ENCODE results near the gene GRIK4. TPM values are rescaled to one million over a fixed set of nuclear protein-coding genes. Genes with fewer than 3 reads are reported as not detected.

The GRIK4 gene
- total and polyA plus RNA-seq, 2 donors (not counting 3 experiments of a cell fraction or from before 2014, with no cell fraction given) = 0.81 to 1.6 TPM

DNA sequence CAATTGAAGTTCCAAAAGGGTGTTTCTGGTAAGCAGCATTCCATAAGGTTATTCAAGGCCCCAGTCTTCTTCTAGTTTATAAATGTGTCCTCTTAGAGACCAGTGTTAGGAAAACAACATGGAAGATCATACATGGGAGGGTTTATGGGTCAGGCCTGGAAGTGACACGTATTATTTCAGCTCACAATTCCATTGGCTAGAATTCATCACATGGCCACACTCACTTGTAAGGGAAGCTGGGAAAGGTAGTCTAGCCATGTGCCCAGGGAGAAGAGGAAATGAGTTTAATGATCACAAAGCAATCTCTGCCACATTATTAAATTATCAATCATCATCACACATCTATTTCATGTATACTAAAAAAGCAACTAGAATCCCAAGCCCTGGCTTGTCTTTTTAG lies 330.6 kb downstream of the GRIK4 start:
- POLR2A ChIA-PET = no interaction called here
- Histone ChIP-seq H3K9me1 (replicated peaks; ENCODE audit: control insufficient read depth, extremely low read depth, insufficient read depth, low read length) (no peaks in the 10 kb centered on the region), H3K9ac (replicated peaks; ENCODE audit: extremely low read depth, insufficient read depth, low read length) (no peak overlapping the region), H3K9me3 (replicated peaks; ENCODE audit: control insufficient read depth, insufficient read depth, low read length) (no peaks in the 10 kb centered on the region), H3K79me2 (ENCODE audit: control insufficient read depth, insufficient read depth, low read length) (no peaks in the 10 kb centered on the region), H3K4me1 (ENCODE audit: control insufficient read depth, extremely low read depth, insufficient read depth, low read length) (no peaks in the 10 kb centered on the region), H3K36me3 (ENCODE audit: control insufficient read depth in 2 of 2, extremely low read depth in 1 of 2, insufficient read depth in 2 of 2, low read length in 2 of 2) (no peaks in the 10 kb centered on the region), H4K20me1 (replicated peaks; ENCODE audit: control insufficient read depth, extremely low read depth, insufficient read depth, low read length) (no peaks in the 10 kb centered on the region), H3K27ac (ENCODE audit: insufficient read depth, low read depth, low read length) (no peak overlapping the region), H3K4me2 (ENCODE audit: insufficient read depth, low read length) (no peak overlapping the region), H2AFZ (ENCODE audit: low read depth, low read length) (no peak overlapping the region), H3K4me3 (replicated peaks in 1 of 3; ENCODE audit: insufficient read depth in 1 of 3, low read depth in 1 of 3, low read length in 3 of 3) (no peak overlapping the region), H3K27me3 (ENCODE audit: control insufficient read depth in 2 of 2, insufficient read depth in 2 of 2, low read length in 2 of 2) (peaks cover 0 to 3% of the 10 kb centered on the region in 2 experiments)
- no peak for DNase-seq (ENCODE audit: low read depth, low spot score)
- FAIRE-seq = no peak
- dilution Hi-C loops (cut with MboI; ENCODE audit: extremely low pct_ligation_motif_present, low sequenced_read_pairs) = no loop called here
- intact Hi-C loops (cut with micrococcal nuclease) = no loop called here
- no TSS peak for BruUV-seq (replicated peaks)
- TF ChIP-seq MYC (IDR thresholded peaks at IDR 0.05; ENCODE audit: low read depth, low read length) = no peak
- no peak for TF ChIP-seq JUN (IDR thresholded peaks at IDR 0.05; ENCODE audit: borderline replicate concordance, insufficient read depth, insufficient read length, low read depth)
- TF ChIP-seq POLR2A (IDR thresholded peaks at IDR 0.05; ENCODE audit: low read depth, low read length) = no peak
- TF ChIP-seq POLR2AphosphoS5 (IDR thresholded peaks at IDR 0.05; ENCODE audit: insufficient read depth, low read depth, low read length) = no peak
- TF ChIP-seq MAX (IDR thresholded peaks at IDR 0.05; ENCODE audit: insufficient read depth, insufficient read length) = no peak
- TF ChIP-seq EZH2 (IDR thresholded peaks at IDR 0.05; ENCODE audit: borderline replicate concordance, low read depth, low read length, severe bottlenecking) = no peak
- TF ChIP-seq CTCF (IDR thresholded peaks at IDR 0.05; ENCODE audit: extremely low read depth in 1 of 2, insufficient read depth in 1 of 2, low read depth in 1 of 2, low read length in 2 of 2) = no peak
- TF ChIP-seq GATA2 (IDR thresholded peaks at IDR 0.05; ENCODE audit: insufficient read depth, insufficient read length, low read depth, low read length) = no peak
- TF ChIP-seq FOS (IDR thresholded peaks at IDR 0.05; ENCODE audit: borderline replicate concordance, insufficient read depth, low read length) = no peak
- CTCF ChIA-PET = interaction anchor here (0.8 to 1.3 kb wide), 2 partner anchors 13 to 18 kb away, joined by 3 read pairs; no protein-coding TSS in a partner anchor
